ENCODE results near the gene ECHS1. TPM values are rescaled to one million over a fixed set of nuclear protein-coding genes. Genes with fewer than 3 reads are reported as not detected.

The ECHS1 gene
- total and polyA plus RNA-seq, 2 of the 8 experiments (the other 6 are each of a cell fraction or from before 2014, with no cell fraction given): 41.7 to 101 TPM

GRCh38 chr10:133347710-133348517 lies 25.2 kb downstream of the ECHS1 start:
- CTCF ChIA-PET (ENCODE audit: partially characterized antibody): interaction anchor here (1.8 to 4.9 kb wide), 3 partner anchors 12 to 19 kb away, joined by 5 to 27 read pairs (median 5); partner anchors contain the start of gene CALY
- no peak overlapping the region for H3K9ac ChIP-seq (replicated peaks in 1 of 4; ENCODE audit: extremely low read depth in 1 of 4, low read depth in 3 of 4, low read length in 3 of 4)
- H3K4me1 ChIP-seq (replicated peaks in 1 of 4; ENCODE audit: control insufficient read depth in 3 of 4, insufficient read depth in 4 of 4, low read length in 3 of 4): peaks cover 0 to 26% (median 2%) of the 10 kb centered on the region in 4 experiments; a peak in 4 of 7 replicates
- no peak for FAIRE-seq
- H3K4ac ChIP-seq (replicated peaks; ENCODE audit: insufficient read length, low read depth, low read length): no peak overlapping the region
- H3K79me2 ChIP-seq (ENCODE audit: control insufficient read depth in 1 of 2, insufficient read depth in 2 of 2, low read length in 2 of 2): no peaks in the 10 kb centered on the region
- H2BK120ac ChIP-seq (replicated peaks; ENCODE audit: low read depth, low read length): no peak overlapping the region
- H2BK20ac ChIP-seq (ENCODE audit: low read length): no peak overlapping the region
- H4K5ac ChIP-seq (ENCODE audit: insufficient read length, low read depth, low read length): no peak overlapping the region
- no peak overlapping the region for H4K8ac ChIP-seq (ENCODE audit: extremely low read depth, insufficient read depth, low read length)
- WGBS, 2 experiments (ENCODE audit: extremely low coverage in 1 of 2, insufficient coverage in 1 of 2, insufficient read length in 1 of 2, insufficient replicate concordance in 2 of 2, low coverage in 1 of 2, low lambda C conversion rate in 2 of 2, missing lambda C conversion rate in 1 of 2): 77% methylated on average over 10 of the region's 16 CpGs; no CpG with 5 or more reads in 1 of the 2 experiments
- POLR2A ChIA-PET (ENCODE audit: partially characterized antibody): interaction anchor here (0.8 to 4.8 kb wide), 8 partner anchors 9 to 71 kb away, joined by 3 to 38 read pairs (median 8); partner anchors contain the start of genes CALY, ECHS1, FUOM and PAOX
- no peaks in the 10 kb centered on the region for H3K79me1 ChIP-seq (ENCODE audit: low read depth, low read length)
- H3K14ac ChIP-seq (ENCODE audit: insufficient read length): no peak overlapping the region
- no peak overlapping the region for H4K91ac ChIP-seq (replicated peaks; ENCODE audit: insufficient read length, low read length)
- peaks cover 4% of the 10 kb centered on the region; the same call in 1 of the 2 replicates for H3K23me2 ChIP-seq (ENCODE audit: low read depth, low read length)
- no peak for DNase-seq (ENCODE audit: low read depth in 1 of 2, low spot score in 2 of 2)
- H3K56ac ChIP-seq (replicated peaks; ENCODE audit: insufficient read length, low read depth, low read length): no peak overlapping the region
- H3K27me3 ChIP-seq (replicated peaks in 1 of 4; ENCODE audit: control insufficient read depth in 3 of 4, extremely low read depth in 1 of 4, insufficient read depth in 3 of 4, low read length in 3 of 4): no peaks in the 10 kb centered on the region; a peak in 3 of 7 replicates
- H3K36me3 ChIP-seq (ENCODE audit: control insufficient read depth in 2 of 4, insufficient read depth in 4 of 4, low read length in 3 of 4): no peaks in the 10 kb centered on the region
- H3K4me2 ChIP-seq (ENCODE audit: insufficient read depth in 1 of 2, low read depth in 2 of 2, low read length in 2 of 2): no peak overlapping the region
- no peak overlapping the region for H3K18ac ChIP-seq (ENCODE audit: extremely low read depth, low read length)
- no peak overlapping the region for H3K4me3 ChIP-seq (ENCODE audit: extremely low read depth in 1 of 4, insufficient read depth in 2 of 4, low read depth in 3 of 4, low read length in 4 of 4)
- H2BK12ac ChIP-seq (ENCODE audit: low read depth, low read length): no peak overlapping the region
- H3K23ac ChIP-seq (ENCODE audit: insufficient read length): no peak overlapping the region
- H3K9me3 ChIP-seq (ENCODE audit: insufficient read depth in 2 of 2, low read depth in 1 of 2, low read length in 1 of 2): no peaks in the 10 kb centered on the region
- H2AFZ ChIP-seq (ENCODE audit: low read length): no peak overlapping the region
- H2AK5ac ChIP-seq (ENCODE audit: low read depth, low read length): no peak overlapping the region
- no peak overlapping the region for H2BK5ac ChIP-seq (ENCODE audit: low read depth, low read length)
- H2BK15ac ChIP-seq (ENCODE audit: low read length): no peak overlapping the region
- TF ChIP-seq POLR2A (IDR thresholded peaks at IDR 0.05; ENCODE audit: control extremely low read depth in 1 of 2, low read depth in 2 of 2, low read length in 2 of 2): no peak; a peak in 1 of 3 replicates
- TF ChIP-seq BACH1 (IDR thresholded peaks at IDR 0.05; ENCODE audit: low read length): no peak
- TF ChIP-seq POLR2AphosphoS5 (IDR thresholded peaks at IDR 0.05; ENCODE audit: low read depth, low read length): no peak
- TF ChIP-seq SIN3A (conservative IDR thresholded peaks at IDR 0.05 in 1 of 2, IDR thresholded peaks at IDR 0.05 in 1 of 2; ENCODE audit: low read depth in 1 of 2, low read length in 2 of 2): no peak
- TF ChIP-seq YY1 (IDR thresholded peaks at IDR 0.05; ENCODE audit: low read depth, low read length): no peak
- TF ChIP-seq SP4 (IDR thresholded peaks at IDR 0.05; ENCODE audit: low read length): no peak
- TF ChIP-seq SAP30 (IDR thresholded peaks at IDR 0.05; ENCODE audit: insufficient read depth, insufficient replicate concordance, low read length): no peak
- no peak for TF ChIP-seq RXRA (IDR thresholded peaks at IDR 0.05; ENCODE audit: insufficient read depth, low read depth, low read length)
- TF ChIP-seq CEBPB (IDR thresholded peaks at IDR 0.05; ENCODE audit: low read depth, low read length): no peak
- TF ChIP-seq SIX5 (IDR thresholded peaks at IDR 0.05; ENCODE audit: low read depth, low read length): no peak
- TF ChIP-seq SUZ12 (IDR thresholded peaks at IDR 0.05; ENCODE audit: low read length): no peak
- TF ChIP-seq BRCA1 (IDR thresholded peaks at IDR 0.05; ENCODE audit: low read depth, low read length): no peak
- no peak overlapping the region for H3K27ac ChIP-seq (ENCODE audit: low read depth, low read length)
- H4K20me1 ChIP-seq (replicated peaks in 1 of 2; ENCODE audit: control insufficient read depth in 1 of 2, insufficient read depth in 2 of 2, low read length in 2 of 2): peaks cover 4 to 10% of the 10 kb centered on the region in 2 experiments
